DND-41 (cell line): ENCODE data around the gene GRID1.

Source experiments
- ATAC-seq: fragments of 200-7000 bp; cut with Tn5 transposase; 3 replicates; pipeline ENCODE4 v1.9.1; 2021; ENCODE audit warnings: low read depth; ENCODE audit not compliant: insufficient read depth
- DNase-seq: peaks from one replicate; pipeline ENCODE4 v3.0.0-alpha.2; 2020
- H2AFZ ChIP-seq: 2 replicates; pipeline ENCODE4 v1.6.0; 2012; ENCODE audit warnings: low read depth, low read length
- H3K27ac ChIP-seq: 2 replicates; pipeline ENCODE4 v1.5.1; 2012; ENCODE audit warnings: low read length, inconsistent platforms
- H3K27me3 ChIP-seq: fragments of 200-600 bp; sonication (generic); 2 replicates; pipeline ENCODE4 v1.6.0; 2012; ENCODE audit warnings: low read length, mild to moderate bottlenecking, inconsistent platforms; ENCODE audit not compliant: insufficient read depth, poor library complexity
- H3K36me3 ChIP-seq: 2 replicates; pipeline ENCODE4 v1.5.1; 2012; ENCODE audit warnings: low read length, inconsistent platforms; ENCODE audit not compliant: insufficient read depth
- H3K4me1 ChIP-seq: 2 replicates; pipeline ENCODE4 v1.5.1; 2012; ENCODE audit warnings: mild to moderate bottlenecking, low read length; ENCODE audit not compliant: insufficient read depth
- H3K4me2 ChIP-seq: 2 replicates; pipeline ENCODE4 v1.6.0; 2012; ENCODE audit warnings: mild to moderate bottlenecking, moderate library complexity, low read length, inconsistent platforms; ENCODE audit not compliant: insufficient read depth
- H3K4me3 ChIP-seq, 2 experiments: fragments of 200-600 bp in 1 of 2; shearing (Covaris generic) in 1 of 2; 2 replicates each; pipeline ENCODE4 v1.5.1; 2012 to 2016; ENCODE audit warnings: inconsistent platforms in 2 of 2, low read length in 2 of 2, mild to moderate bottlenecking in 2 of 2, low read depth in 1 of 2, moderate library complexity in 1 of 2
- H3K79me2 ChIP-seq: 2 replicates; pipeline ENCODE4 v1.6.0; 2012; ENCODE audit warnings: low read length, inconsistent platforms; ENCODE audit not compliant: insufficient read depth
- H3K9ac ChIP-seq: 2 replicates; pipeline ENCODE4 v1.6.0; 2012; ENCODE audit warnings: low read depth, mild to moderate bottlenecking, inconsistent platforms, low read length, moderate library complexity
- H3K9me3 ChIP-seq: 2 replicates; pipeline ENCODE4 v1.5.1; 2012; ENCODE audit warnings: low read length, moderate library complexity, mild to moderate bottlenecking, inconsistent platforms; ENCODE audit not compliant: insufficient read depth, severe bottlenecking
- H4K20me1 ChIP-seq: 2 replicates; pipeline ENCODE4 v1.6.0; 2012; ENCODE audit warnings: low read length; ENCODE audit not compliant: insufficient read depth
- EZH2 ChIP-seq: IDR thresholded peaks from 3 replicates; pipeline ENCODE4 v1.6.1; 2012; ENCODE audit warnings: borderline replicate concordance, low read depth, mild to moderate bottlenecking, moderate library complexity, low read length, inconsistent platforms; ENCODE audit not compliant: severe bottlenecking
- TF ChIP-seq, protein P1 (sequence below): IDR thresholded peaks from 2 replicates; pipeline ENCODE4 v1.5.1; 2012; ENCODE audit warnings: borderline replicate concordance, low read length, moderate library complexity, mild to moderate bottlenecking; ENCODE audit not compliant: poor library complexity, severe bottlenecking; ENCODE audit errors: extremely low read depth

GRID1 gene

DNA sequence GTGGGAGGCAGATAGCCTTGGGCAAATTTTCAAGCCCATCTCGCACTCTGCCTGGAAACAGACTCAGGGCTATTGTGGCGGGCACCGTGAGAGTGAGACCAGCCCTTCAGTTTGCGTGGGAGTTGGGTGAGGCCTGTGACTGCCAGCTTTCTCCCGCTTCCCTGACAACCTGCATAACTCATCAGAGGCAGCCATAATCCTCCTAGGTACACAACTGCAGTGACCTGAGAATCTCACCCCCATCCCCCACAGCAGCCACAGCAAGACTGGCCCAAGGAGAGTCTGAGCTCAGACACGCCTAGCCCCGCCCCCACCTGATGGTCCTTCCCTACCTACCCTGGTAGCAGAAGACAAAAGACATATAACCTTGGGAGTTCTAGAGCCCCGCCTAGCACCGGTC lies 275.4 kb downstream of the GRID1 start:
- no peak for DNase-seq
- no peaks in the 10 kb centered on the region for H3K9me3 ChIP-seq
- H3K4me1 ChIP-seq: no peaks in the 10 kb centered on the region
- ATAC-seq: no peak
- no peaks in the 10 kb centered on the region for H3K36me3 ChIP-seq
- H3K27ac ChIP-seq: no peak overlapping the region
- H3K4me3 ChIP-seq: no peak overlapping the region
- no peaks in the 10 kb centered on the region for H3K79me2 ChIP-seq
- TF ChIP-seq EZH2: no peak
- TF ChIP-seq, protein P1, sequence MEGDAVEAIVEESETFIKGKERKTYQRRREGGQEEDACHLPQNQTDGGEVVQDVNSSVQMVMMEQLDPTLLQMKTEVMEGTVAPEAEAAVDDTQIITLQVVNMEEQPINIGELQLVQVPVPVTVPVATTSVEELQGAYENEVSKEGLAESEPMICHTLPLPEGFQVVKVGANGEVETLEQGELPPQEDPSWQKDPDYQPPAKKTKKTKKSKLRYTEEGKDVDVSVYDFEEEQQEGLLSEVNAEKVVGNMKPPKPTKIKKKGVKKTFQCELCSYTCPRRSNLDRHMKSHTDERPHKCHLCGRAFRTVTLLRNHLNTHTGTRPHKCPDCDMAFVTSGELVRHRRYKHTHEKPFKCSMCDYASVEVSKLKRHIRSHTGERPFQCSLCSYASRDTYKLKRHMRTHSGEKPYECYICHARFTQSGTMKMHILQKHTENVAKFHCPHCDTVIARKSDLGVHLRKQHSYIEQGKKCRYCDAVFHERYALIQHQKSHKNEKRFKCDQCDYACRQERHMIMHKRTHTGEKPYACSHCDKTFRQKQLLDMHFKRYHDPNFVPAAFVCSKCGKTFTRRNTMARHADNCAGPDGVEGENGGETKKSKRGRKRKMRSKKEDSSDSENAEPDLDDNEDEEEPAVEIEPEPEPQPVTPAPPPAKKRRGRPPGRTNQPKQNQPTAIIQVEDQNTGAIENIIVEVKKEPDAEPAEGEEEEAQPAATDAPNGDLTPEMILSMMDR: no peak
- no peak overlapping the region for H2AFZ ChIP-seq
- H3K4me2 ChIP-seq: no peak overlapping the region
- no peaks in the 10 kb centered on the region for H3K27me3 ChIP-seq
- H4K20me1 ChIP-seq: no peaks in the 10 kb centered on the region
- no peak overlapping the region for H3K9ac ChIP-seq

DNA sequence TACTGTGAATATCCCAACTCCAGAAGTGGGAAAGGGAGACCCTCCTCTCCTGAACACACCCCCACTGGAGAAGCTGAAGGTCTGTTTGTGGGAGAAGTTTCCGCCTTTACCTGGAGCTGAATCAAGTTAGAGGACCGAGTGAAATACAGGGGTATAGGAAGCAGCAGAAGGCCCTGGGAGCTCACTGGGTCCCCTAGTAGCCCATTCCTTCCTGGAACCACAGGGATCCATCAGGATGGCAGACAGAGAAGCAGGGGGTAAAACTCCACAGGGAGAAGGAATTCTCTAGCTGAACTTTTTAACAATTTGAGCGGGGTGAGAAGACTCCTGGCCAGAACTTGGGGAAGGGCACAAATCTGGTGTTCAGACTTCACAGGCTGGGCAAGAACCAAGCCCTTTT lies 275.8 kb downstream of the GRID1 start:
- no peaks in the 10 kb centered on the region for H3K4me1 ChIP-seq
- H3K79me2 ChIP-seq: no peaks in the 10 kb centered on the region

DNA sequence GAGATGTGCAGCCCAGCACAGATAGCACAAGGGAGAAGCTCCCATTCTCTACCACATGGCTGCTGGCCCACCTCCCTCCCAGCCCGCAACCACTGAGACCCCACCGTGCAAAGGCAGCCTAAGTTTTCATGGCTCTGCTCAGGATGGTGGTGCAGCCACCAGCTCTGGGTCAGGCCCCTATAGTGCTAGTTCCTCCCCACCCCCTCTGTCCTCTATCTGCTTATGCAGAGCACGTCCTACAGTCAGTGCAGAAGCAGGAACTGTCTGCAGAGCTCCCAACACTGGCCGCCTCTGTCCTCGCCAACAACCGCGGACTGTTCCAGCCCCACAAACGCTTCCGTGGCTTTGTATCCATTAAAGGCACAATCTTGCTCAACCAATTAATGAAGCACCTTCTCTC lies 278.9 kb downstream of the GRID1 start:
- no peaks in the 10 kb centered on the region for H3K9me3 ChIP-seq
- H3K27ac ChIP-seq: no peak overlapping the region
- H3K4me2 ChIP-seq: no peak overlapping the region
- no peaks in the 10 kb centered on the region for H3K36me3 ChIP-seq
- no peaks in the 10 kb centered on the region for H4K20me1 ChIP-seq
- TF ChIP-seq, protein P1: no peak
- TF ChIP-seq EZH2: no peak
- DNase-seq (no peak), ATAC-seq (no peak)
- H3K27me3 ChIP-seq: no peaks in the 10 kb centered on the region
- no peaks in the 10 kb centered on the region for H3K79me2 ChIP-seq
- H2AFZ ChIP-seq: no peak overlapping the region
- no peak overlapping the region for H3K4me3 ChIP-seq
- no peaks in the 10 kb centered on the region for H3K4me1 ChIP-seq
- H3K9ac ChIP-seq: no peak overlapping the region

More for the DNA sequence above, 275.8 kb downstream of the GRID1 start:
- no peak overlapping the region for H3K27ac ChIP-seq
- no peak overlapping the region for H3K4me2 ChIP-seq
- H3K27me3 ChIP-seq: no peaks in the 10 kb centered on the region
- DNase-seq: no peak
- no peak overlapping the region for H3K9ac ChIP-seq
- H3K36me3 ChIP-seq: no peaks in the 10 kb centered on the region
- H3K4me3 ChIP-seq: no peak overlapping the region
- no peak for TF ChIP-seq EZH2
- TF ChIP-seq, protein P1: no peak
- no peak for ATAC-seq
- H4K20me1 ChIP-seq: no peaks in the 10 kb centered on the region
- no peaks in the 10 kb centered on the region for H3K9me3 ChIP-seq
- H2AFZ ChIP-seq: no peak overlapping the region

- H3K79me2 ChIP-seq: no peaks in the 10 kb centered on the region
- H3K27me3 ChIP-seq: no peaks in the 10 kb centered on the region
- H4K20me1 ChIP-seq: no peaks in the 10 kb centered on the region
- TF ChIP-seq, protein P1: no peak
- no peak overlapping the region for H3K27ac ChIP-seq
- no peaks in the 10 kb centered on the region for H3K4me1 ChIP-seq
- no peak overlapping the region for H3K9ac ChIP-seq
- DNase-seq (no peak), ATAC-seq (no peak)
- no peaks in the 10 kb centered on the region for H3K36me3 ChIP-seq
- H3K4me2 ChIP-seq: no peak overlapping the region
- H2AFZ ChIP-seq: no peak overlapping the region
- H3K9me3 ChIP-seq: no peaks in the 10 kb centered on the region
- no peak overlapping the region for H3K4me3 ChIP-seq
Measured at GRCh38 chr10:86086418-86086817, 280.2 kb downstream of the GRID1 start.
